Upper lobe of left lung (tissue), 4 donors: ENCODE results near the gene GFOD1.

ENCODE experiments used
- CTCF ChIP-seq, 6 experiments: fragments of 450-650 bp in 4 of 6; fragments of 200-600 bp in 2 of 6; sonication (generic) in 2 of 6; IDR thresholded peaks; one replicate each; pipeline ENCODE4 v1.5.1; 2016 to 2019; ENCODE audit warnings: antibody characterized with exemption in 6 of 6
- POLR2A ChIP-seq, 4 donors: fragments of 450-650 bp; IDR thresholded peaks; one replicate each; pipeline ENCODE4 v1.5.1; 2016 to 2017; ENCODE audit warnings: antibody characterized with exemption in 4 of 4, mild to moderate bottlenecking in 2 of 4
- POLR2AphosphoS5 ChIP-seq, 2 donors: sonication (generic); formaldehyde crosslinking; IDR thresholded peaks; one replicate each; pipeline ENCODE4 v1.5.1; 2017; ENCODE audit warnings: antibody characterized with exemption in 2 of 2

GRCh38 chr6:13358511-13358910, 128.9 kb downstream of the GFOD1 start:
- TF ChIP-seq POLR2A (IDR thresholded peaks at IDR 0.05) (no peak), CTCF (IDR thresholded peaks at IDR 0.05) (no peak), POLR2AphosphoS5 (IDR thresholded peaks at IDR 0.05) (no peak)
